ENCODE measurements around the gene ELMO1.

- TF ChIP-seq CTCF (IDR thresholded peaks at IDR 0.05): no peak
- no peak for TF ChIP-seq POLR2A (IDR thresholded peaks at IDR 0.05)
Observed at GRCh38 chr7:37443627-37444026, 5.0 kb downstream of the ELMO1 start.

All from lower leg skin (tissue), 3 donors.